ENCODE results near the gene KCTD17. TPM values are rescaled to one million over a fixed set of nuclear protein-coding genes. Genes with fewer than 3 reads are reported as not detected.
A peak's percentile ranks its signal among the peaks of the same experiment; 100 is the strongest.

KCTD17 gene
- total and polyA plus RNA-seq, 2 of the 13 experiments (the other 11 are each of a cell fraction or from before 2014, with no cell fraction given) = 5.3 to 11.7 TPM

DNA sequence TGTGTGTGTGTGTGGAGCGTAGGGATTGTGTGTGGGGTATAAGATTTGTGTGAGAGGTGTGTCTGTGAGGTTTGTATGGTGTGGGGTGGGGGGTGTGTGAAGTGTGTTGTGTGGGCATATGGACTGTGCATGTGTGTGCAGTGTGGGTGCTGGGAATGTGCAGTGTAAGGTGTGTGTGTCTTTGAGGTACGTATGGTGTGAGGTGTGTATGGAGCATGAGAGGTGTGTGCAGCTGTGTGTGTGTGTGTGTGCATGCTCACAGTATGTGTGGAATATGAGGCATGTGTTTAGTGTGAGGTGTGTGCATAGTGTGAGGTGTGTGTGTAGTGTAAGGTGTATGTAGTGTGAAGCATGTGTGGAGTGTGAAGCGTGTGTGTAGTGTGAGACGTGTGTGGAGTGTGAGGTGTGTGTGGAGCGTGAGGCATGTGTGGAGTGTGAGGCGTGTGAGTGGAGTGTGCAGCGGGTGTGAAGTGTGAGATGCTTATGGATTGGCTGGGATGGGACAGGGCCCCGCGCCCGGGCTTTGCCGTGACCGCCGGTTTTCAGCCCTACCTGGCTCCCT is 59.7 kb downstream of the KCTD17 start:
- Histone ChIP-seq H3K9me3 (ENCODE audit: low read length) (no peaks in the 10 kb centered on the region), H3K4me3 (replicated peaks in 1 of 3; ENCODE audit: insufficient read depth in 1 of 3, low read depth in 2 of 3, low read length in 3 of 3) (no peak overlapping the region), H4K20me1 (ENCODE audit: insufficient read depth, low read length) (no peaks in the 10 kb centered on the region), H3K79me2 (ENCODE audit: insufficient read depth, low read length) (no peaks in the 10 kb centered on the region), H3K4me2 (ENCODE audit: low read depth, low read length) (no peak overlapping the region), H3K27me3 (ENCODE audit: control insufficient read depth in 1 of 2, insufficient read depth in 2 of 2, low read length in 2 of 2) (peaks cover 1 to 6% of the 10 kb centered on the region in 2 experiments; a peak in 2 of 5 replicates), H3K9ac (ENCODE audit: insufficient read depth, low read depth, low read length) (no peak overlapping the region), H3K4me1 (ENCODE audit: insufficient read depth, low read length) (peaks cover 65% of the 10 kb centered on the region), H3K36me3 (replicated peaks in 1 of 2; ENCODE audit: control insufficient read depth in 1 of 2, insufficient read depth in 2 of 2, low read length in 2 of 2) (no peaks in the 10 kb centered on the region), H2AFZ (ENCODE audit: low read length) (no peak overlapping the region), H3K27ac (ENCODE audit: extremely low read length, insufficient read depth, low read length) (no peak overlapping the region)
- DNase-seq (ENCODE audit: low spot score) = no peak
- ATAC-seq = no peak
- FAIRE-seq = no peak
- 89% methylated on average over 13 of the region's 13 CpGs for WGBS (ENCODE audit: low lambda C conversion rate)
- POLR2A ChIA-PET = no interaction called here
- intact Hi-C loops (cut with micrococcal nuclease; ENCODE audit: unreplicated experiment) = no loop called here
- CTCF ChIA-PET (ENCODE audit: low intra/inter-chr PET ratio, low total read pairs) = no interaction called here
- BruUV-seq (replicated peaks) = no TSS peak
- in situ Hi-C loops (cut with HindIII; ENCODE audit: extremely low pct_ligation_motif_present, low pct_unique_long_range_greater_than_20kb) = no loop called here
- TF ChIP-seq ZNF18 (CRISPR knock-in tag; IDR thresholded peaks at IDR 0.05; ENCODE audit: insufficient replicate concordance) (peak; percentile 81), ZNF343 (CRISPR knock-in tag; IDR thresholded peaks at IDR 0.05) (no peak), ZNF761 (CRISPR knock-in tag; conservative IDR thresholded peaks at IDR 0.05) (no peak), ZNF646 (CRISPR knock-in tag; IDR thresholded peaks at IDR 0.05) (peak; percentile 68), IKZF1 (IDR thresholded peaks at IDR 0.05) (0 out of 2 replicates have a peak, but pooled peaks have one; percentile 18)
- TF ChIP-seq, protein P1, sequence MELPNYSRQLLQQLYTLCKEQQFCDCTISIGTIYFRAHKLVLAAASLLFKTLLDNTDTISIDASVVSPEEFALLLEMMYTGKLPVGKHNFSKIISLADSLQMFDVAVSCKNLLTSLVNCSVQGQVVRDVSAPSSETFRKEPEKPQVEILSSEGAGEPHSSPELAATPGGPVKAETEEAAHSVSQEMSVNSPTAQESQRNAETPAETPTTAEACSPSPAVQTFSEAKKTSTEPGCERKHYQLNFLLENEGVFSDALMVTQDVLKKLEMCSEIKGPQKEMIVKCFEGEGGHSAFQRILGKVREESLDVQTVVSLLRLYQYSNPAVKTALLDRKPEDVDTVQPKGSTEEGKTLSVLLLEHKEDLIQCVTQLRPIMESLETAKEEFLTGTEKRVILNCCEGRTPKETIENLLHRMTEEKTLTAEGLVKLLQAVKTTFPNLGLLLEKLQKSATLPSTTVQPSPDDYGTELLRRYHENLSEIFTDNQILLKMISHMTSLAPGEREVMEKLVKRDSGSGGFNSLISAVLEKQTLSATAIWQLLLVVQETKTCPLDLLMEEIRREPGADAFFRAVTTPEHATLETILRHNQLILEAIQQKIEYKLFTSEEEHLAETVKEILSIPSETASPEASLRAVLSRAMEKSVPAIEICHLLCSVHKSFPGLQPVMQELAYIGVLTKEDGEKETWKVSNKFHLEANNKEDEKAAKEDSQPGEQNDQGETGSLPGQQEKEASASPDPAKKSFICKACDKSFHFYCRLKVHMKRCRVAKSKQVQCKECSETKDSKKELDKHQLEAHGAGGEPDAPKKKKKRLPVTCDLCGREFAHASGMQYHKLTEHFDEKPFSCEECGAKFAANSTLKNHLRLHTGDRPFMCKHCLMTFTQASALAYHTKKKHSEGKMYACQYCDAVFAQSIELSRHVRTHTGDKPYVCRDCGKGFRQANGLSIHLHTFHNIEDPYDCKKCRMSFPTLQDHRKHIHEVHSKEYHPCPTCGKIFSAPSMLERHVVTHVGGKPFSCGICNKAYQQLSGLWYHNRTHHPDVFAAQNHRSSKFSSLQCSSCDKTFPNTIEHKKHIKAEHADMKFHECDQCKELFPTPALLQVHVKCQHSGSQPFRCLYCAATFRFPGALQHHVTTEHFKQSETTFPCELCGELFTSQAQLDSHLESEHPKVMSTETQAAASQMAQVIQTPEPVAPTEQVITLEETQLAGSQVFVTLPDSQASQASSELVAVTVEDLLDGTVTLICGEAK (IDR thresholded peaks at IDR 0.05) = 0 out of 2 replicates have a peak, but pooled peaks have one; percentile 9
- TF ChIP-seq, protein P1 (CRISPR knock-in tag; IDR thresholded peaks at IDR 0.05) = no peak
